Stomach (tissue), 4 donors: ENCODE measurements around the gene KLK15.

Source experiments
- EP300 ChIP-seq: sonication (generic); formaldehyde crosslinking; IDR thresholded peaks from one replicate; pipeline ENCODE4 v1.6.1; 2017; ENCODE audit warnings: antibody characterized with exemption
- POLR2A ChIP-seq, 4 donors: fragments of 450-650 bp; IDR thresholded peaks; one replicate each; pipeline ENCODE4 v1.6.1; 2016; ENCODE audit warnings: antibody characterized with exemption in 4 of 4, control low read depth in 2 of 4, mild to moderate bottlenecking in 1 of 4, moderate library complexity in 1 of 4
- POLR2AphosphoS5 ChIP-seq, 3 donors: sonication (generic); formaldehyde crosslinking; IDR thresholded peaks; one replicate each; pipeline ENCODE4 v1.6.1; 2016; ENCODE audit warnings: antibody characterized with exemption in 3 of 3
- TF ChIP-seq, protein P1 (sequence below), 7 experiments: fragments of 450-650 bp in 4 of 7; fragments of 200-600 bp in 3 of 7; sonication (generic) in 3 of 7; IDR thresholded peaks; one replicate each; pipeline ENCODE4 v1.5.1; 2016 to 2019; ENCODE audit warnings: antibody characterized with exemption in 7 of 7, control low read depth in 2 of 7, mild to moderate bottlenecking in 1 of 7

DNA sequence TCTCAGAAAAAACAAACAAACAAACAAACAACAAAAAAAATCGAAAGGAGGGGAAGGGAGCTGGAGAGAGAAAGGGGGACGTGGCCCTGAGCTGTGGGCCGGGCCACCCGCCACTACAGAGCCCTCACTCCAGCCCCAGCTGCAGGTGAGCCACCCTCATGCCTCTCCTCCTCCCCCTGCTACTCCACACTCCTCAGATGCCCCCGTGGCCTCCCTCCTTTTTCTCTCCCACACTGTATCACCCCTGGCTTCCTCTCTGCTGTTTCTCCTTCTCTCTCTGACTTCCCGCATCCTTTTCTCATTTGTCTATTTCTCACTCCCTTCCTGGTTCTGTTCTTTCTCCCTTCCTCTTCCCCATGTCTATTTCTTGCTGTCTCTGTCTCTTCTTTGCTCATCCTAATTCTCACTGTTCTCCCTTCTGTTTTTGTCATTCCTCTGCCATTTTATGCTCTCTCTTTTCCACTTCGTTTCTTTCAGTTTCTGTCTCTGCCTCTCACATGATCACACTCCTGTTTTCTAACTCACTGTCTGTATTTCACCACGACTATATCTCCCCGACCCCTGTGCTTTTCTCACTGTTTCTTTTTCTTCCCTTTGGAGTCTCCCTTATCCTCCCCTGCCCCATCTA lies 42.5 kb upstream of the KLK15 start:
- TF ChIP-seq, protein P1, sequence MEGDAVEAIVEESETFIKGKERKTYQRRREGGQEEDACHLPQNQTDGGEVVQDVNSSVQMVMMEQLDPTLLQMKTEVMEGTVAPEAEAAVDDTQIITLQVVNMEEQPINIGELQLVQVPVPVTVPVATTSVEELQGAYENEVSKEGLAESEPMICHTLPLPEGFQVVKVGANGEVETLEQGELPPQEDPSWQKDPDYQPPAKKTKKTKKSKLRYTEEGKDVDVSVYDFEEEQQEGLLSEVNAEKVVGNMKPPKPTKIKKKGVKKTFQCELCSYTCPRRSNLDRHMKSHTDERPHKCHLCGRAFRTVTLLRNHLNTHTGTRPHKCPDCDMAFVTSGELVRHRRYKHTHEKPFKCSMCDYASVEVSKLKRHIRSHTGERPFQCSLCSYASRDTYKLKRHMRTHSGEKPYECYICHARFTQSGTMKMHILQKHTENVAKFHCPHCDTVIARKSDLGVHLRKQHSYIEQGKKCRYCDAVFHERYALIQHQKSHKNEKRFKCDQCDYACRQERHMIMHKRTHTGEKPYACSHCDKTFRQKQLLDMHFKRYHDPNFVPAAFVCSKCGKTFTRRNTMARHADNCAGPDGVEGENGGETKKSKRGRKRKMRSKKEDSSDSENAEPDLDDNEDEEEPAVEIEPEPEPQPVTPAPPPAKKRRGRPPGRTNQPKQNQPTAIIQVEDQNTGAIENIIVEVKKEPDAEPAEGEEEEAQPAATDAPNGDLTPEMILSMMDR (IDR thresholded peaks at IDR 0.05), result no peak
- TF ChIP-seq POLR2A (IDR thresholded peaks at IDR 0.05) (no peak), POLR2AphosphoS5 (IDR thresholded peaks at IDR 0.05) (no peak), EP300 (no peak)
